Stimulated activated CD8-positive, alpha-beta memory T cell treated with anti-CD3 and anti-CD28 coated beads, Interleukin-15, amount 100 ng/mL, for 48 hours (primary cell): ENCODE data around the gene TGIF1.
"Not testable (repeated sequence)": the region's sequence is repeated elsewhere in the genome, so short reads cannot be mapped to it uniquely, and the experiment has no call there.

ENCODE experiments used
- DNase-seq, 2 donors: peaks; one replicate each; pipeline ENCODE4 v3.0.0-alpha.2; 2020; ENCODE audit warnings: low read depth in 2 of 2

TGIF1 gene

GRCh38 chr18:3450012-3450798 is at the start of gene TGIF1:
TGIF1 (plus strand) TSS chr18:3450172; CDS start chr18:3450490, 318 bp downstream.
- peak; percentile 33 to 36 for DNase-seq

GRCh38 chr18:3400567-3401296 is 49.2 kb upstream of the TGIF1 start:
- no peak for DNase-seq

GRCh38 chr18:3401669-3402620 is 48.0 kb upstream of the TGIF1 start:
- DNase-seq: no peak

- DNase-seq: no peak
These were observed 47.0 kb upstream of the TGIF1 start for GRCh38 chr18:3402982-3403451.

GRCh38 chr18:3405713-3406112 is 44.3 kb upstream of the TGIF1 start:
- DNase-seq: no peak

GRCh38 chr18:3408107-3408506 is 41.9 kb upstream of the TGIF1 start:
- no peak for DNase-seq

GRCh38 chr18:3409811-3410210 is 40.2 kb upstream of the TGIF1 start:
- DNase-seq: no peak

- DNase-seq: no peak
These were observed 39.7 kb upstream of the TGIF1 start for GRCh38 chr18:3410273-3410672.

GRCh38 chr18:3410876-3411275 is 39.1 kb upstream of the TGIF1 start:
- DNase-seq: not testable (repeated sequence)

GRCh38 chr18:3411327-3411726 is 38.6 kb upstream of the TGIF1 start:
- no peak for DNase-seq

GRCh38 chr18:3411854-3412268 is 38.1 kb upstream of the TGIF1 start:
- DNase-seq: peak in 1 of 2 donors; percentile 5

- peak; percentile 14 to 38 for DNase-seq
These were observed 37.4 kb upstream of the TGIF1 start for GRCh38 chr18:3412528-3412927.

- no peak for DNase-seq
These were observed 34.9 kb upstream of the TGIF1 start for GRCh38 chr18:3415110-3415509.

GRCh38 chr18:3418083-3418482 is 31.9 kb upstream of the TGIF1 start:
- no peak for DNase-seq

- DNase-seq: no peak
These were observed 29.1 kb upstream of the TGIF1 start for GRCh38 chr18:3420919-3421279.

- no peak for DNase-seq
These were observed 27.1 kb upstream of the TGIF1 start for GRCh38 chr18:3422905-3423304.

GRCh38 chr18:3424280-3424890 is 25.6 kb upstream of the TGIF1 start:
- no peak for DNase-seq

GRCh38 chr18:3425030-3425429 is 24.9 kb upstream of the TGIF1 start:
- DNase-seq: no peak

- DNase-seq: no peak
These were observed 24.5 kb upstream of the TGIF1 start for GRCh38 chr18:3425446-3425845.

GRCh38 chr18:3426074-3426473 is 23.9 kb upstream of the TGIF1 start:
- DNase-seq: no peak

GRCh38 chr18:3427944-3428343 is 22.0 kb upstream of the TGIF1 start:
- no peak for DNase-seq
